MM.1S (cell line): ENCODE data around the gene ADD3.

Experiments
- DNase-seq: peaks from one replicate; pipeline ENCODE4 v3.0.0-alpha.2; 2015
- H2AFZ ChIP-seq: fragments of 300-600 bp; sonication (generic); 2 replicates; pipeline ENCODE4 v1.6.0; 2016; ENCODE audit warnings: antibody characterized with exemption, low read length
- H3F3A ChIP-seq: fragments of 300-600 bp; sonication (generic); 2 replicates; pipeline ENCODE4 v1.6.1; 2016; ENCODE audit warnings: mild to moderate bottlenecking, antibody characterized with exemption, low read length, moderate library complexity, mixed read lengths; ENCODE audit not compliant: insufficient read depth
- H3K27ac ChIP-seq: fragments of 300-600 bp; sonication (generic); 2 replicates; pipeline ENCODE4 v1.5.1; 2016; ENCODE audit warnings: mild to moderate bottlenecking, low read length
- H3K27me3 ChIP-seq: fragments of 300-600 bp; sonication (generic); replicated peaks from 2 replicates; pipeline ENCODE4 v1.6.0; 2016; ENCODE audit warnings: low read length; ENCODE audit not compliant: insufficient read depth
- H3K36me3 ChIP-seq: fragments of 300-600 bp; sonication (generic); replicated peaks from 2 replicates; pipeline ENCODE4 v1.6.1; 2016; ENCODE audit warnings: mild to moderate bottlenecking, low read length, mixed read lengths; ENCODE audit not compliant: insufficient read depth
- H3K4me1 ChIP-seq: fragments of 300-600 bp; sonication (generic); 2 replicates; pipeline ENCODE4 v1.6.1; 2016; ENCODE audit warnings: low read length, mixed read lengths
- H3K4me2 ChIP-seq: fragments of 300-600 bp; sonication (generic); 2 replicates; pipeline ENCODE4 v1.6.0; 2016; ENCODE audit warnings: low read depth, low read length
- H3K4me3 ChIP-seq: fragments of 300-600 bp; sonication (generic); 2 replicates; pipeline ENCODE4 v1.5.1; 2016; ENCODE audit warnings: low read length, mixed read lengths
- H3K79me2 ChIP-seq: fragments of 300-600 bp; sonication (generic); 2 replicates; pipeline ENCODE4 v1.6.1; 2016; ENCODE audit warnings: mixed run types, low read length, mixed read lengths
- H3K9ac ChIP-seq: fragments of 300-600 bp; sonication (generic); 2 replicates; pipeline ENCODE4 v1.6.1; 2016; ENCODE audit warnings: low read length, mixed read lengths
- H3K9me2 ChIP-seq: fragments of 300-600 bp; sonication (generic); replicated peaks from 2 replicates; pipeline ENCODE4 v1.6.1; 2016; ENCODE audit warnings: mild to moderate bottlenecking, low read length, mixed read lengths; ENCODE audit not compliant: insufficient read depth
- H3K9me3 ChIP-seq: fragments of 300-600 bp; sonication (generic); replicated peaks from 2 replicates; pipeline ENCODE4 v1.6.1; 2016; ENCODE audit warnings: mild to moderate bottlenecking, low read length, mixed read lengths; ENCODE audit not compliant: insufficient read depth
- H4K20me1 ChIP-seq: fragments of 300-600 bp; sonication (generic); 2 replicates; pipeline ENCODE4 v1.6.1; 2016; ENCODE audit warnings: mild to moderate bottlenecking, low read length, moderate library complexity, mixed read lengths; ENCODE audit not compliant: insufficient read depth
- CTCF ChIP-seq: fragments of 300-600 bp; sonication (generic); IDR thresholded peaks from 2 replicates; pipeline ENCODE4 v1.5.1; 2016; ENCODE audit warnings: antibody characterized with exemption, low read length, mixed read lengths
- EZH2 ChIP-seq: fragments of 300-600 bp; sonication (generic); optimal IDR thresholded peaks from 2 replicates; pipeline ENCODE3; 2017; ENCODE audit warnings: low read depth, mild to moderate bottlenecking, antibody characterized with exemption, low read length, mixed read lengths
- EZH2phosphoT487 ChIP-seq: fragments of 300-600 bp; sonication (generic); IDR thresholded peaks from 2 replicates; pipeline ENCODE4 v1.6.1; 2018; ENCODE audit warnings: antibody characterized with exemption, low read length

ADD3 gene

GRCh38 chr10:109996225-109996624, 11.6 kb upstream of the ADD3 start:
- Histone ChIP-seq H3K79me2 (no peaks in the 10 kb centered on the region), H2AFZ (no peak overlapping the region), H3K9me3 (no peaks in the 10 kb centered on the region), H3K4me2 (no peak overlapping the region), H4K20me1 (no peaks in the 10 kb centered on the region), H3K36me3 (no peaks in the 10 kb centered on the region), H3K9me2 (no peaks in the 10 kb centered on the region), H3K9ac (no peak overlapping the region), H3K27me3 (no peaks in the 10 kb centered on the region), H3K4me1 (no peaks in the 10 kb centered on the region), H3K27ac (no peak overlapping the region), H3F3A (no peaks in the 10 kb centered on the region), H3K4me3 (no peak overlapping the region)
- no peak for DNase-seq
- TF ChIP-seq EZH2 (no peak), CTCF (no peak), EZH2phosphoT487 (no peak)

GRCh38 chr10:109996766-109997171, 11.0 kb upstream of the ADD3 start:
- H3K4me3 ChIP-seq = no peak overlapping the region
- DNase-seq = no peak
- H4K20me1 ChIP-seq = no peaks in the 10 kb centered on the region
- no peaks in the 10 kb centered on the region for H3F3A ChIP-seq
- no peaks in the 10 kb centered on the region for H3K79me2 ChIP-seq
- H3K27ac ChIP-seq = no peak overlapping the region
- no peak for TF ChIP-seq EZH2
- no peak for TF ChIP-seq EZH2phosphoT487
- no peak for TF ChIP-seq CTCF
- H3K27me3 ChIP-seq = no peaks in the 10 kb centered on the region
- no peaks in the 10 kb centered on the region for H3K9me3 ChIP-seq
- no peaks in the 10 kb centered on the region for H3K4me1 ChIP-seq
- H2AFZ ChIP-seq = no peak overlapping the region
- H3K9ac ChIP-seq = no peak overlapping the region
- H3K36me3 ChIP-seq = no peaks in the 10 kb centered on the region
- H3K9me2 ChIP-seq = no peaks in the 10 kb centered on the region
- no peak overlapping the region for H3K4me2 ChIP-seq

GRCh38 chr10:109997233-109997632, 10.6 kb upstream of the ADD3 start:
- Histone ChIP-seq H3K4me3 (no peak overlapping the region), H3F3A (no peaks in the 10 kb centered on the region), H3K36me3 (no peaks in the 10 kb centered on the region), H3K79me2 (no peaks in the 10 kb centered on the region), H3K4me1 (no peaks in the 10 kb centered on the region), H3K9me2 (no peaks in the 10 kb centered on the region), H3K27me3 (no peaks in the 10 kb centered on the region), H3K9me3 (no peaks in the 10 kb centered on the region), H4K20me1 (no peaks in the 10 kb centered on the region), H3K4me2 (no peak overlapping the region), H3K27ac (no peak overlapping the region), H3K9ac (no peak overlapping the region), H2AFZ (no peak overlapping the region)
- no peak for DNase-seq
- TF ChIP-seq CTCF = no peak
- TF ChIP-seq EZH2phosphoT487 = no peak
- TF ChIP-seq EZH2 = no peak

GRCh38 chr10:109998513-109998912, 9.3 kb upstream of the ADD3 start:
- H3K79me2 ChIP-seq = no peaks in the 10 kb centered on the region
- H3K4me1 ChIP-seq = no peaks in the 10 kb centered on the region
- no peak overlapping the region for H3K27ac ChIP-seq
- H3K36me3 ChIP-seq = no peaks in the 10 kb centered on the region
- no peak overlapping the region for H3K4me2 ChIP-seq
- TF ChIP-seq EZH2phosphoT487 (no peak), EZH2 (no peak), CTCF (no peak)
- no peaks in the 10 kb centered on the region for H3K9me3 ChIP-seq
- no peak overlapping the region for H3K9ac ChIP-seq
- H3K9me2 ChIP-seq = no peaks in the 10 kb centered on the region
- no peaks in the 10 kb centered on the region for H4K20me1 ChIP-seq
- no peak overlapping the region for H2AFZ ChIP-seq
- no peak for DNase-seq
- H3K27me3 ChIP-seq = no peaks in the 10 kb centered on the region
- H3F3A ChIP-seq = no peaks in the 10 kb centered on the region
- no peak overlapping the region for H3K4me3 ChIP-seq
